ENCODE data around the gene CD81. TPM values are rescaled to one million over a fixed set of nuclear protein-coding genes. Genes with fewer than 3 reads are reported as not detected.

The CD81 gene
- total and polyA plus RNA-seq, 10 of the 15 experiments (the other 5 are each of a cell fraction or from before 2014, with no cell fraction given) = 2.0 to 145 (median 57.2) TPM

DNA sequence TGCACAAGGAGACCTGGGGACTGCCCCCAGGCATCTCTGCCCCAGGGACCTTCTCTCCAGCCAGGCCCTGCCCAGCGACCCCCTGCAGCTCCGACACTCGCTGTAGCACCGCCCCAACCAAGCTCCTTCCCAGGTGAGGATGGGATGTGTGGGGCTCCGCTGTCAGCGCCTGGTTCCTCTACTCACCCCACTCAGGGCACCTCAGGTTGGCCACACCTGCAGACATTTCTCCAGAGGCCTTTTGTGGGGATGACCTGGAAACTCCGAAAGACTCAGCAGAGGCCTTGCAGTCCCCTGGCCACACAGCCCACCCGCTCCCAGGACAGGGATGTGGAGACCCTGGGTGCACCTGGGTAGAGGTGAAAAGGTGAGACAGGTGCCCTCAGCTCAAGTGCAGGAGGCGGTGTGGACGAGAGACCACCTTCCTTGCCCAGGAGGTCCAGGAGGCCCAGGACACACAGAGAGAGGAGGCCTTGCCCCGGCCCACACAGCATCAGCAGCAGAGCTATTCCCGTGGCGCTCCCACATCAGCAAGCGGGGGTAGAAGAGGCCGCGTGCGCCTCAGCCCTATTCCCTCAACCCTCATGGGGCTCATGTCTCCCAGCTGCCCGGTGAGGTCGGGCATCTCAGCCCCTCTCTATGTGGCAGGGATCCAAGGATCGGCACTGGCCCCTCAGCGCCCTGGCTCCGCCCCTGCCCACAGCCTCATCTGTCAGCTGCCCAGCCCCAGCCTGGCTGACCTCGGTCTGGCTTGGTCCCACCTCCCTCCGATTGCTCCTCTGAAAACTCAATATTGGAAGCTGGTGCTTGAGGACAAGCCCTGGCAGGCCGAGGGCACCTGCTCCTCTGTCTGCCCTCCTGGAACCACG, 46.3 kb downstream of the CD81 start:
- no peaks in the 10 kb centered on the region for H3K9me3 ChIP-seq (replicated peaks; ENCODE audit: control insufficient read depth, insufficient read depth, low read length)
- no peak overlapping the region for H3K4me2 ChIP-seq (ENCODE audit: control insufficient read depth, insufficient read depth)
- H3K4me1 ChIP-seq (ENCODE audit: control insufficient read depth, insufficient read depth, low read length) = no peaks in the 10 kb centered on the region
- no peak overlapping the region for H2AFZ ChIP-seq (ENCODE audit: control insufficient read depth, low read depth, low read length)
- no peaks in the 10 kb centered on the region for H3K27me3 ChIP-seq (replicated peaks in 1 of 2; ENCODE audit: control insufficient read depth in 2 of 2, insufficient read depth in 2 of 2, low read length in 1 of 2)
- in situ Hi-C loops (cut with MboI) (no loop called here), intact Hi-C loops (cut with micrococcal nuclease; ENCODE audit: unreplicated experiment) (loop anchor here (10.0 kb wide), 1 partner anchor 61 kb away; no protein-coding TSS in a partner anchor)
- ChIA-PET RAD21 (ENCODE audit: unreplicated experiment) (interaction anchor here (7.3 kb wide), 1 partner anchor 120 kb away, joined by 187 read pairs; the partner anchor contains the start of genes C11orf21 and TSPAN32), POLR2A (no interaction called here), SMC1A (ENCODE audit: uncharacterized antibody, unreplicated experiment) (interaction anchor here (0.7 kb wide), 1 partner anchor 13 kb away, joined by 3 read pairs; no protein-coding TSS in a partner anchor), CTCF (interaction anchor here (0.6 to 9.5 kb wide), 2 partner anchors 121 to 284 kb away, joined by 3 to 271 read pairs; partner anchors contain the start of genes C11orf21 and TSPAN32)
- no peak for FAIRE-seq
- no peaks in the 10 kb centered on the region for H3K79me2 ChIP-seq (ENCODE audit: control insufficient read depth, insufficient read depth, low read length)
- DNase-seq (ENCODE audit: low read depth, low spot score) = no peak
- TF ChIP-seq ATF7 (IDR thresholded peaks at IDR 0.05; ENCODE audit: low read depth) (no peak), SUZ12 (IDR thresholded peaks at IDR 0.05; ENCODE audit: unreplicated experiment) (no peak), IKZF1 (conservative IDR thresholded peaks at IDR 0.05) (no peak), MEF2A (IDR thresholded peaks at IDR 0.05; ENCODE audit: insufficient read depth, low read depth, low read length) (no peak), WRNIP1 (IDR thresholded peaks at IDR 0.05; ENCODE audit: borderline replicate concordance, low read depth, low read length) (no peak), SMAD1 (IDR thresholded peaks at IDR 0.05; ENCODE audit: low read depth, partially characterized antibody) (no peak), POU2F2 (IDR thresholded peaks at IDR 0.05; ENCODE audit: borderline replicate concordance, low read depth, low read length) (no peak), CREB1 (IDR thresholded peaks at IDR 0.05; ENCODE audit: low read depth) (no peak), SREBF2 (IDR thresholded peaks at IDR 0.05; ENCODE audit: low read length) (no peak)
- TF ChIP-seq, protein P1, sequence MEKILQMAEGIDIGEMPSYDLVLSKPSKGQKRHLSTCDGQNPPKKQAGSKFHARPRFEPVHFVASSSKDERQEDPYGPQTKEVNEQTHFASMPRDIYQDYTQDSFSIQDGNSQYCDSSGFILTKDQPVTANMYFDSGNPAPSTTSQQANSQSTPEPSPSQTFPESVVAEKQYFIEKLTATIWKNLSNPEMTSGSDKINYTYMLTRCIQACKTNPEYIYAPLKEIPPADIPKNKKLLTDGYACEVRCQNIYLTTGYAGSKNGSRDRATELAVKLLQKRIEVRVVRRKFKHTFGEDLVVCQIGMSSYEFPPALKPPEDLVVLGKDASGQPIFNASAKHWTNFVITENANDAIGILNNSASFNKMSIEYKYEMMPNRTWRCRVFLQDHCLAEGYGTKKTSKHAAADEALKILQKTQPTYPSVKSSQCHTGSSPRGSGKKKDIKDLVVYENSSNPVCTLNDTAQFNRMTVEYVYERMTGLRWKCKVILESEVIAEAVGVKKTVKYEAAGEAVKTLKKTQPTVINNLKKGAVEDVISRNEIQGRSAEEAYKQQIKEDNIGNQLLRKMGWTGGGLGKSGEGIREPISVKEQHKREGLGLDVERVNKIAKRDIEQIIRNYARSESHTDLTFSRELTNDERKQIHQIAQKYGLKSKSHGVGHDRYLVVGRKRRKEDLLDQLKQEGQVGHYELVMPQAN (conservative IDR thresholded peaks at IDR 0.05) = no peak
- H3K27ac ChIP-seq (ENCODE audit: control insufficient read depth, insufficient read depth) = no peak overlapping the region
- H3K4me3 ChIP-seq = no peak overlapping the region
- ATAC-seq = no peak
- BruUV-seq (replicated peaks) = no TSS peak
- H3K36me3 ChIP-seq (ENCODE audit: control insufficient read depth in 2 of 2, insufficient read depth in 2 of 2, low read length in 1 of 2) = no peaks in the 10 kb centered on the region
- H3K9ac ChIP-seq (ENCODE audit: control insufficient read depth, insufficient read depth, low read length) = no peak overlapping the region
- 47% methylated on average over 26 of the region's 26 CpGs for WGBS (ENCODE audit: insufficient coverage, insufficient replicate concordance, low lambda C conversion rate, missing lambda C conversion rate)
- H4K20me1 ChIP-seq (ENCODE audit: control insufficient read depth, insufficient read depth) = no peaks in the 10 kb centered on the region

Measured in GM12878 (cell line).